Measurements from ENCODE around the gene SMPDL3B. TPM values are rescaled to one million over a fixed set of nuclear protein-coding genes. Genes with fewer than 3 reads are reported as not detected.

Gene SMPDL3B
- total RNA-seq, 1 experiment from 2014 or later: 51.3 TPM

- H2BK15ac ChIP-seq (ENCODE audit: low read depth, low read length): no peak overlapping the region
- no peaks in the 10 kb centered on the region for H3K9me3 ChIP-seq (ENCODE audit: control insufficient read depth, low read depth, low read length)
- TF ChIP-seq CTCF (conservative IDR thresholded peaks at IDR 0.05): no peak
- no peak overlapping the region for H3K4ac ChIP-seq (ENCODE audit: low read depth, low read length)
- Mint-ChIP-seq H3K4me3 (no peak overlapping the region), H3K27me3 (ENCODE audit: low read depth) (peaks cover 2% of the 10 kb centered on the region; the same call in 1 of the 2 replicates), H3K9me3 (no peaks in the 10 kb centered on the region; a peak in 1 of 5 replicates), H3K36me3 (ENCODE audit: insufficient read depth in 1 of 3, low read depth in 3 of 3) (no peaks in the 10 kb centered on the region), H3K4me1 (peaks cover 25% of the 10 kb centered on the region in 2 experiments), H3K27ac (no peak overlapping the region)
- H2AFZ ChIP-seq (ENCODE audit: low read length): no peak overlapping the region
- no peak overlapping the region for H3K18ac ChIP-seq (ENCODE audit: insufficient read length, low read depth, low read length)
- peaks cover 9% of the 10 kb centered on the region; the same call in 1 of the 2 replicates for H3K4me1 ChIP-seq (ENCODE audit: insufficient read depth, low read length)
- no peak overlapping the region for H3K27ac ChIP-seq (ENCODE audit: insufficient read length, low read depth, low read length)
- no peak for DNase-seq
- no peak overlapping the region for H3K14ac ChIP-seq (ENCODE audit: insufficient read depth, low read length)
- no peak overlapping the region for H3K56ac ChIP-seq (ENCODE audit: insufficient read length, low read depth, low read length)
- peaks cover 2% of the 10 kb centered on the region; the same call in 1 of the 2 replicates for H3K79me2 ChIP-seq (ENCODE audit: insufficient read depth, low read length)
- no peak overlapping the region for H2BK20ac ChIP-seq (ENCODE audit: low read depth, low read length, poor library complexity, severe bottlenecking)
- H4K20me1 ChIP-seq (ENCODE audit: control insufficient read depth, insufficient read depth, insufficient read length): no peaks in the 10 kb centered on the region
- no peak overlapping the region for H2BK5ac ChIP-seq (ENCODE audit: insufficient read length, low read length)
- H3K27me3 ChIP-seq (ENCODE audit: insufficient read depth, low read length): no peaks in the 10 kb centered on the region
- no peak overlapping the region for H4K91ac ChIP-seq (ENCODE audit: insufficient read length, low read depth, low read length)
- H3K4me2 ChIP-seq (ENCODE audit: insufficient read depth, insufficient read length, low read length): no peak overlapping the region
- WGBS (ENCODE audit: extremely low coverage, insufficient read length, low lambda C conversion rate): no CpG with 5 or more reads among the region's 6 CpGs
- H2BK12ac ChIP-seq (ENCODE audit: insufficient read length, low read depth, low read length): no peak overlapping the region
- no peak overlapping the region for H3K23ac ChIP-seq (ENCODE audit: insufficient read length, low read depth, low read length)
- H2BK120ac ChIP-seq (ENCODE audit: low read depth, low read length, poor library complexity, severe bottlenecking): no peak overlapping the region
- H3T11ph ChIP-seq (ENCODE audit: low read length): no peak overlapping the region
- no peak overlapping the region for H3K9ac ChIP-seq (ENCODE audit: extremely low read depth, insufficient read length, low read length)
- no peak overlapping the region for H4K8ac ChIP-seq (replicated peaks; ENCODE audit: insufficient read length, low read depth, low read length)
- H3K23me2 ChIP-seq (ENCODE audit: insufficient read length, low read depth, low read length, poor library complexity, severe bottlenecking): peaks cover 11% of the 10 kb centered on the region
- H4K5ac ChIP-seq (ENCODE audit: insufficient read length, low read depth, low read length): no peak overlapping the region
- no peak overlapping the region for H2AK5ac ChIP-seq (ENCODE audit: insufficient read length, low read length)
- H3K79me1 ChIP-seq (ENCODE audit: insufficient read depth, low read depth, low read length, poor library complexity, severe bottlenecking): no peaks in the 10 kb centered on the region
Measured at GRCh38 chr1:27931184-27931583, 3.6 kb upstream of the SMPDL3B start.
